Superior temporal gyrus (tissue), 1 donor: ENCODE measurements around the gene GRIK1.

ENCODE experiments used
- DNase-seq: peaks from one replicate; pipeline ENCODE4 v3.0.0-alpha.2; 2016; ENCODE audit errors: extremely low spot score

GRIK1 gene

DNA sequence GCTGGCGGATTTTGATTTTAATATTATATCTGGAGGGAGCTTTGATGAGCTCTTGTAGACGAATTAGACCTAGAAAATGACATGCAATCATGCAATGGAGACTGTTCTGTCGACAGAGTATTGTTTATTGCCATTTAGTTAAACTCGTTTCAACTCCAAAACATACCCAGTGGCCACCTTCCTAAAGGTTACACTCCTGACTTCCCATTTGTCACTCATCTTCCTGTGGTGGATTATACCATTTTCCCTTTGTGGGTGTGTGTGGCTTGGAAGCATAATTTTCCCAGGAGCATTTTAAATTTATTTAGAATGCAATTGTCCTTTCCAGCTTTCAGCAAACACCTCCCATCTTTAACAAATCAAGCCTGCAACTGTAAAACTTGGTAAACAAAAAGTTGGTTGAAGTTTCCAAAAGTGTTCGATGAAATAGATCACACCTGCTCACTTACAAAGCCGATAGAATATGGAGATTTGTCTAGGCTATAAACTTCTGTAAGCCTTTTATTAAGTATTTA lies 266.6 kb downstream of the GRIK1 start:
- DNase-seq, result no peak

DNA sequence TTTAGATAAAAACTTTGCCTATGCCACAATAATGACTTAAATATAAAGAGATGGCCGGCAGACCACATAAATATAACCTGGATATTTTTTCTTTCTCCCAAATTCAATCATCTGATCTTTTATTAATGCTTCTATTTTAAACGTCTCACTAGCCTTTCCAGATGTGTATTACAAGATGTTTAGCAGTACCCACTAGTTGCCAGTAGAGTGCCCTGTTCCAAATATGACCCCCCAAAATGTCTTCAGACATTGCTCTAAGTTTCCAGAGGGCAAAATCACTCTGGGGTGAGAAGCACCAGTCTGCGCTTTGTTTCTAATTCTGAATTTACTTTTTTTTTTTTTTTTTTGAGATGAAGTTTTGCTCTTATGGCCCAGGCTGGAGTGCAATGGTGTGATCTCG lies 268.1 kb downstream of the GRIK1 start:
- DNase-seq, result no peak

DNA sequence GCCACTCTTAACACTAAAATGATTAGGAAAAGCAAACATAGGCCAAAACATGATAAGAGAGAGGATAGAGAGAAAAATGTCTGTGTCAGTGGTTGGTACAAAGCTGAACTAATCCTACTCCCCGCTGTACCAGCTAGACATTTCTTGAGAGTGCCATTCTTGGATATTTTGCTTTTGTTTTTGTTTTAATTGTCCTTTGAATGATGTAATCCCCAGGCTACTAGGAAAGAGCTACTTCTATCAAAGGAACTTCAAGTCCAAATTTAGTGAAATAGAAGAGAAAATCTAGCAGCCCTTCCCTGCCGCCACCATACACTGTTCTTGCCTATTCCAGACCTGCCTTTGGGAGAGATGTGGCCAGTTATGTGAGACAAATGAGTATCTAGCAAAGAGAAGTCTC lies 269.6 kb downstream of the GRIK1 start:
- DNase-seq, result no peak

DNA sequence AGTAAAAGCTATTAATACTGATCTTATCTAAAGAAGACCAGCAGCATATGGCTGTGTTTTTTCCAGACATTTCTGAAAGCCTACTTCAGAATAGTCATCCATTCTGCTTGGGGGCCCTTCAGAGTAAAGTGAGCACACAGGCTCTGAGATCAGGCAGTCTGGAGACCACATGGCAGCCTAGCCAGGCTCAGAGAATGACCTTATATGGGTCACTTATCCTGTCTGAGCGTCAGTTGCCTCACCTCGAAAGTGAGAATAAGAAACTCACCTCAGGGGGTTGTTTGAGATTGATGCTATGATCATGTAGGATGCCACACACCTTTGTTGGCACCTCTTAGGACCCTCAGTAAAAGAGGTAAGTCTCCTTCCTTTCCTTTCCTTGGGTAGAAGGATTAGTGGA lies 270.4 kb downstream of the GRIK1 start:
- no peak for DNase-seq

DNA sequence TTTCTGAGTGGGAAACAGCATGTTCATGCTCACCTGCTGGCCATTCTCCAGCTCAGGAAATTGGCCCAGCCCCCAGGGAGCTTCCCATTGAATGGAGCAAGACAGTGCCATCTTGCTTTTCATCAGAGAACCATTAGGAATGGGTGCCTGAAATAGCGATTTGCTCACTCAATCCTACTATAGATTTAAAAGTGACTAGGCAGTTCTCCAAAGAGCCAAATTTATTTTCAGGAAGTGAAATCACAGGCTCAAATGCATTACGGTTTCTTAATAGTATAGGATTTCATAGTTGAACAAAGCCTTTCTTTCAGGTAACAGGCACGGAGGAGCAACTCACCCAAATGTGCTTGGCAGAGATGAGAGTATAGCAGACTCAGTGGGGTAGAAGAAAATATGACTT lies 272.1 kb downstream of the GRIK1 start:
- no peak for DNase-seq

DNA sequence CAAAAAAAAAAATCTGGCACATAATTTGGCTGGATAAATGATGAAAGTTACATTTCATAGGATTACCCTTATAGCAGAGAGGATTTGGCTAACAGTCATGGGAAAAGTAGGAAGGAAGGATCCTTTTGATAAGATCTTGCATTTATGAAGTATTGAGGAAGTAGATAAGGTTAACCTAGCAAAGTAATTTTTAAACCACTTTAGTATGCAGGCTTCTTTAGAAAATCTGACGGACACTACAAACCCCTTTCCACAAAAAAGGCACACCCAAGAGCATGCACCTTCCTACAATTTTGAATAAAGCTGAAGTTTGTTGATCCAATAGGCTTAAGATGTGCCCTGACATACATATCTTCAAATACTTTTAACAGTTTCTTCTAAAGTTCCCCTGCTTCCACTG lies 275.2 kb downstream of the GRIK1 start:
- no peak for DNase-seq

DNA sequence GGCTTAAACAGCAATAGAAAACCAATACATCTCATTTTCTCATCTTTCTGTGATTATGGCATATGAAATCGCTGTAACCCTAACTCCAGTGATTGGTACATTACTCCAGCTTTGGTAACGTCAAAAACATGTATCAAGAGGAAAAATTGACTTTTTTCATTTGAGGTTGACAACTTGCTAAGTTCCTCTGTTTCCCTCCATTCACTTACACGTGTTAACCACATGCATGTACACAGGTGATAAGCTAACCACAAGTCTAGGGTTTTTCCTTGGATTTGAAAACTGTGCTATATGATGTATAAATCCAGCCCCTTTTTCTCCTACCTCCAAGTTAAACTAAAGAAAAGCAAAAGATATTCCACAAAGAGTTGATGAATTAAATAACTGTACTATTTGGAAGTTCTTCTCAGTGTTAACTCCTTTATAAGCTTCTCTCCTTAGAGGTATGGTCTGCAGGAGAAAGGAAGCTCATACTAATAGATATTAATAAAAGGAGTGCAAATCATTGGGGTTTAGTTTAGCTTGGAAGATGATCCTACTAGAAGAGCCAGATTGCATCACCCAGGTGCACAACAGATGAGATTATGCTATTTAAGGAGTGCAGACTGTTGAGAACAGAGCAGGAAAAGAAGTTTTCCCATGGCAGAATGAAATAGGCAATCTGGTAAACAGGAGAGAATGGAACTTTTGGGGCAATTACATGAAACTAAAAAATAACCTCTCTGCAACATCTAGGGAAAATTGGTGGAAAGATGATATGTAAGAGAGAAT lies 277.9 kb downstream of the GRIK1 start:
- DNase-seq, result no peak

DNA sequence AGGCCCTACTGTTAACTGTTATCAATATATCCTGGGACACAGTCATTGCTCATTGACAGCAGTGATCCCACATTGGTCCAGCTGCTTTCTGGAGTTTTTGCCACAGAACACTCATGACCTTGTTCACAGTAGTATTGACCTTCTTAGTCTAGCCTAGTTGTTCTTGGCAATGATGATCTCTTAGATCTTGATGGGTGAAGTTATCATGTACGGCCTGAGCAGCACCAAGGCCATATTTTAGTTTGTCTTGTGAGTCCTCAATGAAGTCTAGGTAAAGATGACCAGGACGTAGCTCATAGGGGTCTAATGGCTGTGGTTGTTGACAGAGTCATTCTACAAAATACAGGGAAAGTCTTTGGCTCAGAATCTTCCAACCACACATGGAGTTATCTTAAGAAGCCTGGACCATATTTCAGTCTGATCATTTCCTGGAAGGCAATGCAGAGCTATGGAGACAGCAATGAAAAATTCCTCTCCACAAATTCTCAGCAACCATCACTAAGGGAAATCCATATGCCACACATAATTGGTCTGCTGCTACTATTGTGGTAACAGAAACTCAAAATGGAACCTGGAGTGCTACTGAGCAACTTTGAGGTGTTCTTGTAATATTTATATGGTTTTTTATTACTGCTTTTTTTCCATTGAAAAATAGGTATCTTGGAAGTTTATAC lies 279.6 kb downstream of the GRIK1 start:
- DNase-seq, result no peak

DNA sequence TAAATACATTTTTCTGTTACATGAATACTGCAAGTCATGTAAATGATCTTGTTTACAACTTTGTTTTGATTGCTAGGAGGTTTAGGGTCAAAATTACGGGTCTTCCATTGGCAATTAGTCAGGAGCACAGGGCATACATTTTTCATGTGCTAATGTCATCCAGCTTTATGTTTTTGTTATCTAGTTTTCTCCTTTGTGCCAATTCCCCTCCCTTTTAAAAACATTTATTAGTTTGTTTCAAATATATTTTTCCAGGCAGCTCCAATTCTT lies 280.9 kb downstream of the GRIK1 start:
- no peak for DNase-seq

DNA sequence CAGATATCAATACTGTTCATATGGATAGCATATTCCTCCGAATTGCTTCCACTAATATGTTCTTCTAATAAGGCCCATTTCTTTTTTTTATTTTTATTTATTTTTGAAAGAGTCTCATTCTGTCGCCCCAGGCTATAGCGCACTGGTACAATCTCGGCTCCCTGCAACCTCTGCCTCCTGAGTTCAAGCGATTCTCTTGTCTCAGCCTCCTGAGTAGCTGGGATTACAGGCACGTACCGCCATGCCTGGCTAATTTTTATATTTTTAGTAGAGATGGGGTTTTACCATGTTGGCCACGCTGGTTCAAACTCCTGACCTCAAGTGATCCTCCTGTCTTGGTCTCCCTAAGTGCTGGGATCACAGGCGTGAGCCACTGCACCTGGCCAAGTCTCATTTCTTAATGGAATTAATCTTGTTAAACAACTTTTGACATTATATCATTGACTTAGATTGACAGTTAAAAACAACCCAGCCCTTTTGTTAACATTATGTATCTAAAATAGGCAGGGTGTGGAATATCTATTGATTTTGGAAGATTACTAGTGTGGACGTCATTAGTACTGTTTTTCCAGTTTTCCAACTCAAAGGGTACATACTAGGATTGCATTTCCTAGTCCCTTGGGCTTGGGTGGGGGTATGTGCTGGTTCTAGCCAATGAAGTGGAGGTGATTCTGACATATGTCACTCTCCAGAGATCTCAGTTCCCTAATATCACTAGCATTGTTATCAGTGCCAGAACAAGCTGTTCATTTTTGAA lies 281.4 kb downstream of the GRIK1 start:
- no peak for DNase-seq

DNA sequence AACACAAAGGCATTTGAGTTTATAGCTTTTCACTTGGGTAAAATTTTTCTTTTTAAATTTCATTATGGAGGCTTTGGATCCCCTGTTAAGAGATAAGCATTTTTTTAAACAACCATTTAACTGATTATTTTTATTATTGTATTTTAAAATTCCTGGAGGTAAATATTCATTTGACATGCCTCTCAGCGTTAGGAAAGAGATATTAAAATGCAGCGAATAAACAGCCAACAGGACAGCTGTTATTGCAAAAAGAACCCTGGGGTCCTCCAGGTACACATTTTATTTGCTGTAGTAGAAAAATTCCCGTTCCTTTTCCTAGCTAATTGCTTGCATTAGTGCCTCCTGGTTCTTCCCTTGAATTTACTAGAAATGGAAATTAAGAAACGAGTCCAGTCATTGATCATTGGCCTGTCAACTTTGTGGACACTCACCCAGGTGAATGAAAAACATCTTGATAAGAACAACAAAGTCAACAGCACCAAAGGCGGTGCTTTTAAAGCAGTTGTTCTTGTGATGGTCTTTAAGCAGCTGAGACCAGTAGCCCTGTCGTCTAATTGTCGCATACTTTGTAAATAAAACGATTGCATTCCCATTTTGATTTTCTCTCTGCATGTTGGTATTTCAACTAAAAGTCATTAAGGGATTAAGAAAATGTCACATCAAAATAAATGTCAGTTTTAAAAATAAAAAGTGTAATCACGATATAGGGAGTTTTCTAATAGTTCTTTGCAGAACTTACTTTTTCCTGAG lies 282.4 kb downstream of the GRIK1 start:
- no peak for DNase-seq

DNA sequence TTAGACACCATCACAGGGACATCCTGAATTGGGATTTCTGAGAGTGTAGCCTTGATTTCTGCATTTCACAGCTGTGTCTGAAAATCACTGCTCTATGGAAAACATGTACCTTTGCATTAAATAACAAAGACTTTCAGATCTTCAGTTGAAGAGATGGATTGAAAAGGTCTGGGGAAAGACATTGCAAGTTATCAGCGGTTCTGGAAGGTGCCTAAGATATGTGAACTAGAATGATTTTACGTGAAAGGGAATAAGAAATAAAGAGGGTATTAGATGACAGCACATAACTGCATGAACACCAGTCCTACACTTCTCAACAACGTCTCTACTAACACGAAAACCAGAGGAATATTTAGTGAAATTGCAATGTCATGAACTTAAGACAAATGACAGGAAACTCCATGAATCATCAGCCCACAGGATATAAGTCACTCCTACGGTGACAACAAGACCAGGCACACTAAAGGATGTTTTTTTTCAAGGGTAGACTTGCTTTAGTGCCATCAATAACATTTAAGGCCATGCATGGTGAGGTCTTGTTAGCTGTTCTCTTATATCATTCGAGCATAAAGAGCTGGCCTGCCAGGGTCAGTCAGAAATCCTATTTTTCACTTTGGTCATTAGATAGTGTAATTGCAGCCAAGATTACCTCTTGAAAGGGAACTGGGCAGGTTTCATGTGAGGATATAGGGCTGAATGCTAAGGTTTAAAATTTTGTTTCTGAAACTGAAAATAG lies 283.1 kb downstream of the GRIK1 start:
- DNase-seq, result no peak

DNA sequence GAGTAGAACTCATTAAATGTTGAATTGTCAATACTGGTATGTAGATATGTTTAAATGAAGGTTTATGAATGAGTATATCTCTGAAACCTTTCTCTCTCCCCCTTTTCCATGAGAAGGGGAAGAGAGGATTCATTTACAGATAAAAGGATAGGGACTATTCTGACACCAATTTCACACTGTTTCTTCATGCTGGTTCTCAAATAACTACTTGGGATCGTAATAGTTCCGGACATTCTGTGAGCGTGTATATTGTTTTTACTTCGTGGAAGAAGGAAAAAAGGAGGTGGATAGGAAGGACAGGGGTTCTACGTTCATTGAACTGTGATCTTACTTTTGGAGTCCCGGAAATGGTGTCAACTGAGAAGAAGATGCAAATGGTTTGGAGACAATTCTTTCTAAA lies 284.2 kb downstream of the GRIK1 start:
- no peak for DNase-seq

DNA sequence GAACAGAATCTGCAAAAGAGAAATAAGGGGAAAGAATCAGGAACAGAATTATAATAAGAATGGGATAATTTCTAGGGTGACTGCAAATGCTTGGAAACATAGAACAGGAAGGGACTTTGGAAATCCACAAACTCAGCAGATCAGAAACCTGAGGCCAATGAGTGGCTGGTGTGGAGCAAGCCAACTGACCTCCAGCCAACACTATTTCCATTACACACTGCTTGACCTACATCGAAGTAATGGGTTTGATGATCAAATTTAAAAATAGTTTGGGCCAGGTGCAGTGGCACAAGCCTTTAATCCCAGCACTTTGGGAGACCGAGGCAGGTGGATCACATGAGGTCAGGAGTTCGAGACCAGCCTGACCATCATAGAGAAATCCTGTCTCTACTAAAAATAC lies 284.9 kb downstream of the GRIK1 start:
- DNase-seq, result no peak

DNA sequence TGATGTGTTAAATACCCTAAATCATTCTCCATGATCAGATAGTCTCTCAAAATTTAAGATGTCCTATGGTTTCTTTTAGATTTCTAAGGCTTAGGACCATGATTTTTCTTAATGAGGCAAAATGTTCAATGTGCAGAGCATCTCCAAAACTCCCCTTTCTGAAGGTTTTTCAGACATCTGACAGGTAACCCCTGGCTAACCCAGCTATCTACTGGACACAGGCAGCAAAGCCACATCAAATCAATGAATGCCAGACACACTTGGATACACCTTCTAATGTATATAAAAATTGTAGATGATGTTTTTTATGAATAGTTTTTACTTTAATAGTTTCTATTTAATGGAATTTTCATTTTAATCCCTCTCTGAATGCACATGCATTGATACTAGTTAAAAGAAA lies 285.6 kb downstream of the GRIK1 start:
- DNase-seq, result no peak

DNA sequence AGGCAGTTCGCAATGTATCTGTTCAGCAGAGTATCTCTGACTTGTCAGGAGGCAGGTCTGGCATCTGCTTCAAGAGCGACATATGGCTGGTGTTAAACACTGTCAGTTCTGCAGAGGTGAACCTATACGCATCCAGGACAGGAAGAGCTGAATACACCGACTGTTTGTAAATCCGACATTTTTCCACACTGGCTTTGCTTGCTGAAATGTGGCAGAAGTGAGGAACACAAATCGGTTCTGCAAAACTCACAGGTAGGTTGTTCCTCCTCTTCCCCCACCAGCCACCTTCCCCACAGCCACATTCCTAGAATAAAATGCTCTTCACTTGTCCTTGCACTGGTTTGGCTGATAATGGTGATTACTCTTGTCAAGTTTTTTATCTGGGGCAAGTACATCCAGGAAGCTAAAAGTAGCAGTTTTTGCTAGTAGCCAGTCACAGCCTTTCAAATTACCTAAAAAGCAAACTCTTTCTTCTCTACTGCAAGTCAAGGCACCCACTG lies 289.2 kb downstream of the GRIK1 start:
- DNase-seq, result no peak

DNA sequence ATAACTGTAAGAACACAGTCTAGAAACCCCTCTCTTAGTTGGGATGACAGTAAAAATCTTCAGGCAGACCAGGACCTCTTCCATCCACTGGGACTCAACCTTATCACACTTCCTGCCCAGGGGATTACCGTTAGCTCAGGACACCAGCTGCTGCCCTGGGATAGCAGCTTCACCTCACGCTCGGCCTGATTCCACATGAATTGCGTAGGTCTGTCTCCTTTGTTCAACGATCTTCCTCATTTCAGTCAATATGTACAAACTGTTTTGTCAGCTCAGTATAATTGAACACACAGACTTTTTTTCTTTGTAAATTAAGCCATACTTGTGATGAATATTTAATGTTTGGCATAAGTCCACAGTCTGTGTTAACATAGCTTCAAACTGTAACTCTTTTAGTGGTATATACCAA lies 290.4 kb downstream of the GRIK1 start:
- no peak for DNase-seq

DNA sequence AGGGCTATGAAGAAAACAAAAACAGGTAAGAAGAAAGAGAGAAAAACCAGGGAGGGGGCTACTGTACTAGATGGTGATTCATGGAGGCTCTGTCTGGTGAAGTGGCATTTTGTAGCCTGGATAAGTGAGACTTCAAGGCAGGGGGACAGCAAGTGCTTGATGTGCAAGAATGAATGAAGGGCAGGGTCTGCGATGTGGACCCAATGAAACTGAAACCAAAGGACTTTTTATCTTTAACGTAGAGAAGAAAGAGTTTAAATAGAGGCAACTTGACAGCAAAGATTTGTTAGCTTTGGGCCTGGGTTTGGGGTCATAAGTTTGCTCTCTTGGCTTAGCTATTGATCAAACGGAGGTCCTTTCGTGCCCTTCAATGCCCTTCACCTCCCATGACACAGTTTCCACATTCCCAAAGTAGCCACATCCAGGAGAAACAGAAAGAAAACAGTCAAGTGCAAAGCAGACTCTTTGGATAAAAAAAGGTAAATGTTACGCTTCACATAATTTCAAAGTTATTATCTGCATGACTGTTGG lies 291.0 kb downstream of the GRIK1 start:
- DNase-seq, result no peak

DNA sequence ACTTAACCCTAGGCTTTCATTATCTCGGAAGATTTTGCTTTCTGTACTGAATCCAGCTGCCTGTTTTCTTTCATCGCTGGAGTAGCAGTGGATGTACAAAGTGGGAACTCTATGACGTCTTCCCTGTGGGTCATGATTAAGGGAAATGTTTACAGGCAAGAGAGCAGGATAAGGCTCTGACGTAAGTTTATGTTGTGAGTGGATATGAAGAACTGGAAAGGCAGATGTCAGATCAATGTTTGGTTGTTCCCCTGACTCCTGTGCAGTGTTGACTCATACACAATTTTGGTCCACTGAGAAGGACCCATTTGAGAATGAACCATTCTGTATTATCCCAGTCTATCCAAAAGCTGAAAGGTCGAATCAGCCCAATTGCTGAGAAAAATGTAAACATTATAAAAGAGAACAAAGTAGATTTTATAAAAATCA lies 292.4 kb downstream of the GRIK1 start:
- no peak for DNase-seq

DNA sequence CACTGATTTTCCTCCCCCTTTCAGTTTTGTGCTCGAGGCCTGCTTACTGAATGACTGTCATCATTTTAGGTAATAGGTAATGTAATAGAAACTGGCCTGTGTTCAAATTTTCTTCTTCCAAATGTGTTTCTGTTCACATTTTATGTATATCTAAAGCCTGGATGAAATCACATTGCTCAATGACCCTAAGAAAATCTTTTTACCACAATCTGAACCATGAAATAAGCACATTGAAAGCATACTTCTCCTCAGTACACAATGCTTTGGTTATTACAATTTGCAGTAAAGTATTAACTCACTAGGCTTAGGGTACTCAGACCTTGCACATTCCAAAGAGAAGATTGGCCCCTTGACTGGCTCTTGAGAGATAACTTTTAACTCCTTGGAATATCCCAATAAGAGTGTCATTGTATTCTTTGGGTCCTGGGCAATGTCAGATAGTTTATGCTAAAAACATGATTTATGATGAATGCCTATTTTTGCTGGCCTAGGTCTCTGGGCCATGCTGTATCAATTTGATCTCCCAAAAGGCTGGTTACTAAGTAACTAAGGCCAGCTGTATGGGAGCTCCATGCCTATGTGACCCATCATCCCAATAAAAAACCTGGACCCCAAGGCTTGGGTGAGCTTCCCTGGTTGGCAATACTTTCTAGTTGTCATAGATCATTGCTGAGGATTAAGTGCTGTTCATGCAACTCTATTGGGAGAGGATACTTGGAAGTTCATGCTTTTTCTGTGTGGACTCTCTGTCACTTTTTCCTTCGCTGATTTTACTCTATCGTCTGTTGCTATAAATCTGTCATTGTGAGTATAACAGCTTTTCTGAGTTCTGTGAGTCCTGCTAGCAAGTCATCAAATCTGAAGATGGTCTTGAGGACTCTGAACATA lies 293.9 kb downstream of the GRIK1 start:
- DNase-seq, result no peak
